ENCODE results near the gene PDE1A. TPM values are rescaled to one million over a fixed set of nuclear protein-coding genes. Genes with fewer than 3 reads are reported as not detected.

PDE1A gene
- total and polyA plus RNA-seq, 2 of the 4 experiments (the other 2 are of a cell fraction) = 0.24 to 0.90 TPM

- H3K14ac ChIP-seq (replicated peaks; ENCODE audit: low read depth, low read length) = no peak overlapping the region
- WGBS, 2 experiments (ENCODE audit: extremely low coverage in 2 of 2, insufficient read length in 1 of 2) = no CpG with 5 or more reads among the region's 2 CpGs
- in situ Hi-C loops (cut with MboI; ENCODE audit: low sequenced_read_pairs) (no loop called here), intact Hi-C loops (cut with micrococcal nuclease) (no loop called here), dilution Hi-C loops (cut with HindIII; ENCODE audit: low sequenced_read_pairs, unreplicated experiment) (loop anchor here (25.0 kb wide), 1 partner anchor 480 kb away; no protein-coding TSS in a partner anchor)
- H3K4ac ChIP-seq (ENCODE audit: low read depth, low read length) = no peak overlapping the region
- no peak overlapping the region for H2AK9ac ChIP-seq (replicated peaks; ENCODE audit: low read depth, low read length, poor library complexity)
- CTCF ChIA-PET = no interaction called here
- H3K27ac ChIP-seq (ENCODE audit: insufficient read depth, low read length) = no peak overlapping the region
- H2BK120ac ChIP-seq (ENCODE audit: low read depth, low read length) = no peak overlapping the region
- H4K5ac ChIP-seq (ENCODE audit: low read depth, low read length) = no peak overlapping the region
- no peak overlapping the region for H3K4me2 ChIP-seq (ENCODE audit: low read depth, low read length)
- no peak for TF ChIP-seq RCOR1 (IDR thresholded peaks at IDR 0.05; ENCODE audit: insufficient replicate concordance, low read length)
- no peak for TF ChIP-seq POLR2A (IDR thresholded peaks at IDR 0.05; ENCODE audit: low read depth, low read length)
- TF ChIP-seq MXI1 (IDR thresholded peaks at IDR 0.05; ENCODE audit: borderline replicate concordance, low read depth, low read length) = no peak
- no peak for TF ChIP-seq SMC3 (IDR thresholded peaks at IDR 0.05; ENCODE audit: low read depth, low read length)
- no peak for TF ChIP-seq NFE2L2 (IDR thresholded peaks at IDR 0.05; ENCODE audit: low read depth, low read length)
- TF ChIP-seq CHD1 (IDR thresholded peaks at IDR 0.05; ENCODE audit: low read depth, low read length) = no peak
- no peak for TF ChIP-seq ELK1 (IDR thresholded peaks at IDR 0.05; ENCODE audit: borderline replicate concordance, low read depth, low read length)
- TF ChIP-seq FOS (IDR thresholded peaks at IDR 0.05; ENCODE audit: low read depth, low read length) = no peak
- TF ChIP-seq USF2 (IDR thresholded peaks at IDR 0.05; ENCODE audit: low read depth, low read length) = no peak
- TF ChIP-seq MAFK (IDR thresholded peaks at IDR 0.05; ENCODE audit: low read depth, low read length) = no peak
- no peak for TF ChIP-seq CEBPB (IDR thresholded peaks at IDR 0.05; ENCODE audit: low read depth, low read length)
- TF ChIP-seq MAZ (IDR thresholded peaks at IDR 0.05; ENCODE audit: borderline replicate concordance, low read depth, low read length) = no peak
- no peak for TF ChIP-seq BHLHE40 (IDR thresholded peaks at IDR 0.05; ENCODE audit: low read depth, low read length)
- H3K9me3 ChIP-seq (ENCODE audit: control insufficient read depth, insufficient read depth, low read length) = peaks cover 3% of the 10 kb centered on the region; the same call in 1 of the 2 replicates
- no peak overlapping the region for H4K8ac ChIP-seq (ENCODE audit: low read depth in 2 of 2, low read length in 2 of 2)
- H3K4me3 ChIP-seq (ENCODE audit: insufficient read depth, low read depth, low read length) = no peak overlapping the region
- H2BK5ac ChIP-seq (ENCODE audit: low read depth, low read length, poor library complexity, severe bottlenecking) = no peak overlapping the region
- no peak overlapping the region for H2AK5ac ChIP-seq (ENCODE audit: low read depth, low read length)
- H3K56ac ChIP-seq (ENCODE audit: extremely low read depth, insufficient read depth, low read length) = no peak overlapping the region
- DNase-seq = no peak
- no peaks in the 10 kb centered on the region for H3K9me1 ChIP-seq (ENCODE audit: insufficient read depth, low read length)
- H2BK15ac ChIP-seq (ENCODE audit: low read depth, low read length) = no peak overlapping the region
- H2AFZ ChIP-seq (replicated peaks; ENCODE audit: low read length, poor library complexity) = no peak overlapping the region
- no peaks in the 10 kb centered on the region for H4K20me1 ChIP-seq (ENCODE audit: insufficient read depth, low read length)
- no peak overlapping the region for H4K91ac ChIP-seq (ENCODE audit: insufficient read depth, low read depth, low read length)
- H2BK20ac ChIP-seq (ENCODE audit: low read depth, low read length) = no peak overlapping the region
- no peaks in the 10 kb centered on the region; the same call in 1 of the 2 replicates for H3K27me3 ChIP-seq (ENCODE audit: control insufficient read depth, insufficient read depth, low read length)
- no peaks in the 10 kb centered on the region for H3K36me3 ChIP-seq (ENCODE audit: control insufficient read depth, insufficient read depth, low read length)
- no peak for ATAC-seq (ENCODE audit: low read depth)
- no peaks in the 10 kb centered on the region for H3K79me1 ChIP-seq (ENCODE audit: low read depth in 1 of 2, low read length in 2 of 2)
- no peaks in the 10 kb centered on the region for H3K4me1 ChIP-seq (ENCODE audit: control insufficient read depth, insufficient read depth, low read length)
- POLR2A ChIA-PET (ENCODE audit: unreplicated experiment) = no interaction called here
- no TSS peak for BruUV-seq (replicated peaks)
- H3K23ac ChIP-seq (ENCODE audit: low read depth, low read length) = no peak overlapping the region
- H3K18ac ChIP-seq (ENCODE audit: low read depth, low read length) = no peak overlapping the region
- no peak overlapping the region for H3K9ac ChIP-seq (ENCODE audit: low read depth, low read length)
These were observed 244.4 kb downstream of the PDE1A start for GRCh38 chr2:182182436-182182835.
